Omental fat pad (tissue), 4 donors: ENCODE results near the gene UQCC5. TPM values are rescaled to one million over a fixed set of nuclear protein-coding genes. Genes with fewer than 3 reads are reported as not detected.

Experiments used
- ATAC-seq: fragments of 150-250 bp; one replicate; pipeline ENCODE4 v1.9.1; 2016; ENCODE audit warnings: mild to moderate bottlenecking, moderate library complexity; ENCODE audit not compliant: low FRiP score
- DNase-seq: peaks from one replicate; pipeline ENCODE4 v3.0.0-alpha.2; 2019; ENCODE audit warnings: low spot score
- total RNA-seq, 4 donors: library from RNA; depleted of rRNA; stranded (reverse); fragments of >200 nt; gene quantifications; one replicate each; pipeline ENCODE4 v1.1.0, GENCODE V29; 2016
- TF ChIP-seq, protein P1 (sequence below), 3 donors: fragments of 450-650 bp; IDR thresholded peaks; one replicate each; pipeline ENCODE4 v1.5.1; 2016 to 2017; ENCODE audit warnings: antibody characterized with exemption in 3 of 3, mild to moderate bottlenecking in 3 of 3, moderate library complexity in 2 of 3

UQCC5 gene
- total RNA-seq, 4 donors from 2014 or later = 3.2 to 27.9 (median 13.8) TPM

GRCh38 chr3:52528586-52529375 lies 7.6 kb upstream of the UQCC5 start:
- ATAC-seq (no peak), DNase-seq (no peak)
- TF ChIP-seq, protein P1, sequence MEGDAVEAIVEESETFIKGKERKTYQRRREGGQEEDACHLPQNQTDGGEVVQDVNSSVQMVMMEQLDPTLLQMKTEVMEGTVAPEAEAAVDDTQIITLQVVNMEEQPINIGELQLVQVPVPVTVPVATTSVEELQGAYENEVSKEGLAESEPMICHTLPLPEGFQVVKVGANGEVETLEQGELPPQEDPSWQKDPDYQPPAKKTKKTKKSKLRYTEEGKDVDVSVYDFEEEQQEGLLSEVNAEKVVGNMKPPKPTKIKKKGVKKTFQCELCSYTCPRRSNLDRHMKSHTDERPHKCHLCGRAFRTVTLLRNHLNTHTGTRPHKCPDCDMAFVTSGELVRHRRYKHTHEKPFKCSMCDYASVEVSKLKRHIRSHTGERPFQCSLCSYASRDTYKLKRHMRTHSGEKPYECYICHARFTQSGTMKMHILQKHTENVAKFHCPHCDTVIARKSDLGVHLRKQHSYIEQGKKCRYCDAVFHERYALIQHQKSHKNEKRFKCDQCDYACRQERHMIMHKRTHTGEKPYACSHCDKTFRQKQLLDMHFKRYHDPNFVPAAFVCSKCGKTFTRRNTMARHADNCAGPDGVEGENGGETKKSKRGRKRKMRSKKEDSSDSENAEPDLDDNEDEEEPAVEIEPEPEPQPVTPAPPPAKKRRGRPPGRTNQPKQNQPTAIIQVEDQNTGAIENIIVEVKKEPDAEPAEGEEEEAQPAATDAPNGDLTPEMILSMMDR (IDR thresholded peaks at IDR 0.05) = no peak

DNA sequence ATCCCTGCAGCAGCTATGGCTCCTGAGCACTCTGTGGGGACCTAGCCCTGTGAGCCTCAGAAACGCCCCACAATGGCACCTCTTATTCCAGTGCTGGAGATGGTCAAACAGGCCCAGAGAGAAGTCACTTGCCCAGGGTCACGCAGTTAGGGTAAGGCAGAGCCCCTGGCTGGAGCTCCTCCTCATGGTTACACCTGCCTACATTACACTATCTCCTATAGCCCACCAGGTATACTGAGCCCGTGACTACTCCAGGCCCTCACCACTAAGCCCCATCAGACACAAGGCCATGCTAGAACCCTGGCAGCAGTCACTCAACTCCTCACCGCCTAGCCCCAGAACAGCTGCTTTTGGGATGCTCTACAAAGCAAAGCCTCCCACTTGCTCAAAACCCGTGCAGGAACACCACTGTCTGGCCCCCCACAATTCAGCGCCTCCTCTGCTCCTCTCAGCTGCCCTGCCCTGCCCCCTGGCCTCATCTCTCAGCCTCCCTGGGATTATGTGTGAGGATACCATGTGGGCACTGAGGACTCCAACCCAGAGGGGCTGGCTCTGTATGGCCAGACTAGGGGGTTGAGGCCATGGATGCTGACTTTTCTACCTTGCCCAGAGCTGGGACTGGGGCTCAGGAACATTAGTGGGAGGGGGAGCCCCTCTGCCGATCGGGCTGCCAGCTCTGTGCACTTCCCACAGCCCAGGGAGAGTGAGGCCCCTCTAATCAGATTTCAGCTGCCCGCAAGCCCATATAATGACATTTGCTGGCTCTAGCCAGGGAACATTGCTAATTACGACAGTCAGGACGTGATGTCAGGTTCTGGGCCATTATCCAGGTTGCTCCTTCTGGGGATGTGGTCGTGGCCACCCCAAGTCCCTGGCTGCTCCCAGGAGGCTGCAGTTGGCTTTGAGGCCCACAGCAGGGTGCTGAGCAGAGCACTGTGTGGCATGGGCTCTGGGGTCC lies 6.8 kb upstream of the UQCC5 start:
- TF ChIP-seq, protein P1 (IDR thresholded peaks at IDR 0.05) = no peak
- DNase-seq (no peak), ATAC-seq (no peak)

- TF ChIP-seq, protein P1 (IDR thresholded peaks at IDR 0.05) = no peak
- DNase-seq = no peak
- ATAC-seq = no peak
Observed at GRCh38 chr3:52530918-52531826, 5.2 kb upstream of the UQCC5 start.

GRCh38 chr3:52531860-52532516 lies 4.4 kb upstream of the UQCC5 start:
- TF ChIP-seq, protein P1 (IDR thresholded peaks at IDR 0.05) = no peak
- DNase-seq = no peak
- no peak for ATAC-seq

DNA sequence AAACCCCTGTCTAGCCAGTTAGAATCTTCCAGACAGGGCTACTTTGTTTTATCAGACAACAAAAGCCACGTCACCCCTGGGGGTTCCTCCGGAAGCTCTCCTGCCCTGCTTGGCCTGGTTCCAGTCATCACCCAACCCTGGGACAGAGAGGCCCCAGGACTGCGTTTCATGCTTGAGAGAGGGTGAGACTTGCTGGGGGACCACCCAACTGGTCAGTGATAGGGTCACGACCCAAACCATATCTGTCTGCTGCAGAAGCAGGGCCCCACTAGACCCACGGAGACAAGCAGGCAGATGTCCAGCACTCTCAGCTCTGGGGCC lies 3.9 kb upstream of the UQCC5 start:
- TF ChIP-seq, protein P1 (IDR thresholded peaks at IDR 0.05) = no peak
- DNase-seq = no peak

More for the DNA sequence above, 3.9 kb upstream of the UQCC5 start:
- no peak for ATAC-seq
